A549 treated with dexamethasone at 1 μM for 4 hours (cell line): ENCODE results near the gene NODAL. TPM values are rescaled to one million over a fixed set of nuclear protein-coding genes. Genes with fewer than 3 reads are reported as not detected.

Source experiments
- total RNA-seq: library from RNA; stranded (reverse); fragments of 200-300 nt; extraction: Qiagen RNA extraction; gene quantifications from 5 replicates; pipeline ENCODE4 v1.2.3, GENCODE V29; 2022

NODAL gene
- 0.05 TPM in 1 of 5 replicates, not detected in the others for total RNA-seq

GRCh38 chr10:70441161-70441894 lies at the start of gene NODAL:
TSS of gene NODAL (minus strand) at chr10:70441681. CDS start at chr10:70441667, 14 bp downstream.

GRCh38 chr10:70478191-70479164 lies 37.0 kb upstream of the NODAL start, which contains the start of gene PALD1:
TSS of gene PALD1 (plus strand) at chr10:70478767. CDS start at chr10:70525952, 47,185 bp downstream.

GRCh38 chr10:70404036-70404786 lies 37.3 kb downstream of the NODAL start, which contains the start of gene EIF4EBP2:
TSS of gene EIF4EBP2 (plus strand) at chr10:70404145. CDS start at chr10:70404402, 257 bp downstream.

Other genes starting within 250 kb of the NODAL start
- 236 to 298 TPM (median 245 TPM) in 5 replicates for gene PPA1, start 208.3 kb downstream of the NODAL start, total RNA-seq
- gene NPFFR1, start 157.7 kb downstream of the NODAL start, total RNA-seq, result 0.01 to 0.02 TPM (median 0.01 TPM) in 4 of 5 replicates, not detected in the other
- gene LRRC20, start 59.1 kb downstream of the NODAL start, total RNA-seq, result 16.4 to 21.9 TPM (median 18.8 TPM) in 5 replicates
- 13.6 to 17.3 TPM (median 16.3 TPM) in 5 replicates for gene EIF4EBP2, start 37.5 kb downstream of the NODAL start, total RNA-seq
- 4.8 to 6.9 TPM (median 6.7 TPM) in 5 replicates for gene PALD1, start 37.1 kb upstream of the NODAL start, total RNA-seq
- gene PRF1, start 161.1 kb upstream of the NODAL start, total RNA-seq, result 0.02 to 0.16 TPM (median 0.05 TPM) in 3 of 5 replicates, not detected in the others
- 0.11 to 0.22 TPM (median 0.16 TPM) in 5 replicates for gene ADAMTS14, start 230.8 kb upstream of the NODAL start, total RNA-seq